Measurements from ENCODE around the gene FAM181A. TPM values are rescaled to one million over a fixed set of nuclear protein-coding genes. Genes with fewer than 3 reads are reported as not detected.

The FAM181A gene
- total and polyA plus RNA-seq, 7 donors = not detected

DNA sequence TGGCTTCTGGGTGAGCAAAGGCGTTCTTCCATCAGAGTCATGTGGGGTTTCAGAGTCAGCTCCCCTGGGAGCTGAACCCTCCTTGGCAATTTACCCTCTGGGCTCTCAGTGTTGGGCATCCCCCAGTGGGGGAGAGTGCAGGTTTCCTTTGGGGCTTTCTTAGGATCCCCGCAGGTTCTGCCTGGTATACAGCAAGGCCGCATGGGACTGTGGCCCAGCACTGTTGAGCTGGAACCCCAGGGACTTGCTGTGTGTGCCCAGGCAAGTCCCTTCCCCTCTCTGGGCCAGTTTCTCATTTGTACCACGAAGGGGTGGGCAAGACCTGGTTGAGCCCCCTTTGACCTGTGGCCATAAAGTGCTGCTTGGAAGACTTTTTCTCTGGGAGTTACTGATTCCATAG, 5.5 kb downstream of the FAM181A start:
- Histone ChIP-seq H3K27ac (peak overlapping the region in 3 of 4 donors; percentile 6 to 67 (median 18)), H3K27me3 (no peaks in the 10 kb centered on the region), H3K4me1 (peaks cover 0 to 37% (median 14%) of the 10 kb centered on the region in 4 donors), H3K36me3 (peaks cover 30 to 81% (median 38%) of the 10 kb centered on the region in 4 donors), H3K9me3 (no peaks in the 10 kb centered on the region), H3K4me3 (no peak overlapping the region)
- WGBS, 2 donors = 83 to 85% methylated on average over 4 of the region's 4 CpGs
- no peak for DNase-seq
- intact Hi-C loops (cut with DNase I) = loop anchor here (5.0 kb wide), 1 partner anchor 245 kb away; no protein-coding TSS in a partner anchor
- TF ChIP-seq, protein P1, sequence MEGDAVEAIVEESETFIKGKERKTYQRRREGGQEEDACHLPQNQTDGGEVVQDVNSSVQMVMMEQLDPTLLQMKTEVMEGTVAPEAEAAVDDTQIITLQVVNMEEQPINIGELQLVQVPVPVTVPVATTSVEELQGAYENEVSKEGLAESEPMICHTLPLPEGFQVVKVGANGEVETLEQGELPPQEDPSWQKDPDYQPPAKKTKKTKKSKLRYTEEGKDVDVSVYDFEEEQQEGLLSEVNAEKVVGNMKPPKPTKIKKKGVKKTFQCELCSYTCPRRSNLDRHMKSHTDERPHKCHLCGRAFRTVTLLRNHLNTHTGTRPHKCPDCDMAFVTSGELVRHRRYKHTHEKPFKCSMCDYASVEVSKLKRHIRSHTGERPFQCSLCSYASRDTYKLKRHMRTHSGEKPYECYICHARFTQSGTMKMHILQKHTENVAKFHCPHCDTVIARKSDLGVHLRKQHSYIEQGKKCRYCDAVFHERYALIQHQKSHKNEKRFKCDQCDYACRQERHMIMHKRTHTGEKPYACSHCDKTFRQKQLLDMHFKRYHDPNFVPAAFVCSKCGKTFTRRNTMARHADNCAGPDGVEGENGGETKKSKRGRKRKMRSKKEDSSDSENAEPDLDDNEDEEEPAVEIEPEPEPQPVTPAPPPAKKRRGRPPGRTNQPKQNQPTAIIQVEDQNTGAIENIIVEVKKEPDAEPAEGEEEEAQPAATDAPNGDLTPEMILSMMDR (IDR thresholded peaks at IDR 0.05) = no peak
- TF ChIP-seq EP300 (IDR thresholded peaks at IDR 0.05) = no peak
- no peak for TF ChIP-seq POLR2A (IDR thresholded peaks at IDR 0.05)
- TF ChIP-seq POLR2AphosphoS5 (IDR thresholded peaks at IDR 0.05) = no peak

DNA sequence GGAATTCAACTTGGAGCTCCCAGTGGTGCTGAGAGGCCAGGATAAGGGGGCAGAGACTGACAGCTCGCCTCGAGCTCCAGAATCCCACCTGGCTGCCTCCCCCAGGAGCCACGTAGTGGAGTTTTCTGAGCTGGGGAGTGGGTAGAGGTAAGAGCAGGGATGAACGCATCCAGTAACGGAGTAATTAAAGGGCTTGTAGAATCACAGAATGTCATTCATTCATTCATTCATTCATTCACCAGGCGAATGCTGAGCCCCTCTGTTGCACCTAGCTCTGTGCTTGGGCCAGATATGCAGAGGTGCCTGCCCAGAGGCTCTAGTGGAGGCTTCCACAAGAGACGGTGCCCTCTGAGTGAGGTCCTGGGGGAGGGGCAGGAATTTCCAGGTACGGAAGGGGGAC, 8.1 kb downstream of the FAM181A start:
- TF ChIP-seq, protein P1 (IDR thresholded peaks at IDR 0.05) = no peak
- TF ChIP-seq POLR2AphosphoS5 (IDR thresholded peaks at IDR 0.05) = no peak
- no peaks in the 10 kb centered on the region for H3K9me3 ChIP-seq
- intact Hi-C loops (cut with DNase I) = no loop called here
- peaks cover 0 to 39% (median 31%) of the 10 kb centered on the region in 4 donors for H3K4me1 ChIP-seq
- peak overlapping the region in 3 of 4 donors; percentile 37 to 67 (median 54) for H3K27ac ChIP-seq
- DNase-seq = no peak
- no peaks in the 10 kb centered on the region for H3K27me3 ChIP-seq
- H3K4me3 ChIP-seq = no peak overlapping the region
- WGBS, 2 donors = 60 to 83% methylated on average over 8 of the region's 8 CpGs
- peaks cover 33 to 94% (median 51%) of the 10 kb centered on the region in 4 donors for H3K36me3 ChIP-seq

DNA sequence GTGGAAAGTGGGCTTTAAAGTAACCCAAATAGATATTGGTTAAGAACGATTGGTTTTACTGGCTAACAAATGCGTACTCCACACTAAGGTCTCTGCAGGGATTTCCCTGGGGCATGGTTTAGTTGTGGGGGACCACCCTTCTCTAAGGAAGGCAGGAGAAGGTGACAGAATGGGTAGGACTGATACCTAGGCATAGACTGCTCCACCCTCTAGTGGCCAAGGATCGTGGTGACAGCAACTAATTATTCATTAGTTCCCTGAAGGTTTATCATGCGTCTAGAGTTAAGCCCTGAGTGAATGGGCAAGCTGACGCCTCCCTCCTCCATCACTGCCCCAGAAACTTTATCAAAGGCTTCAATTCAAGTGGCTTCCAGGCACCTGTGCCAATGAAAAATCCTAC, 9.1 kb downstream of the FAM181A start:
- H3K36me3 ChIP-seq = peaks cover 31 to 94% (median 56%) of the 10 kb centered on the region in 4 donors
- 31 to 41% methylated on average over 5 of the region's 5 CpGs for WGBS, 2 donors
- intact Hi-C loops (cut with DNase I) = no loop called here

DNA sequence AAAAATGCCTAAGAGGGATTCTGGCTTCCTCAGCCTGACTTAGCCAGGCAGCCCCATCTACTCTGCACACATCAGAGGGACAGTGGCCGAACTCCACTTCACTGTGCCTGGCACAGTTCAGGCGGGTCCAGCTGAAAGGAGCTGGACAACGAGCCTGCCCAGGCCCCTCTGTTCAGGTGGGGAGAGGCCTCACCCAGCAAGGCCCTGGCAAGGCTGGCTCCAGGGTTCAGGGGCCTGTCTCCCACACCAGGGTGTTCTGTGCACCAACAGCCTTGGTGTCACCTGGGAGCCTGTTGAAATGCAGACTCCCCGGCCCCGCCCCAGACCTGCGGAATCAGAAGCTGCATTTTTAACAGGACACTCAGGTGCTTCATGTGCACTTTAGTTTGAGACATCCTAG, 9.8 kb downstream of the FAM181A start:
- no peaks in the 10 kb centered on the region for H3K9me3 ChIP-seq
- intact Hi-C loops (cut with DNase I) = no loop called here
- peaks cover 30 to 94% (median 57%) of the 10 kb centered on the region in 4 donors for H3K36me3 ChIP-seq
- H3K4me1 ChIP-seq = peaks cover 0 to 54% (median 40%) of the 10 kb centered on the region in 4 donors
- TF ChIP-seq POLR2AphosphoS5 (IDR thresholded peaks at IDR 0.05) (no peak), POLR2A (IDR thresholded peaks at IDR 0.05) (no peak), EP300 (IDR thresholded peaks at IDR 0.05) (no peak)
- TF ChIP-seq, protein P1 (IDR thresholded peaks at IDR 0.05) = no peak
- H3K27ac ChIP-seq = peak overlapping the region; percentile 12 to 67 (median 46)
- WGBS, 2 donors = 87 to 91% methylated on average over 6 of the region's 6 CpGs
- no peak overlapping the region for H3K4me3 ChIP-seq
- no peaks in the 10 kb centered on the region for H3K27me3 ChIP-seq
- no peak for DNase-seq

More for the DNA sequence above, 9.1 kb downstream of the FAM181A start:
- no peak for TF ChIP-seq EP300 (IDR thresholded peaks at IDR 0.05)
- TF ChIP-seq, protein P1 (IDR thresholded peaks at IDR 0.05) = peak in 1 of 4 experiments; percentile 22
- TF ChIP-seq POLR2AphosphoS5 (IDR thresholded peaks at IDR 0.05) = no peak
- TF ChIP-seq POLR2A (IDR thresholded peaks at IDR 0.05) = no peak
- H3K27ac ChIP-seq = peak overlapping the region in 3 of 4 donors; percentile 38 to 67 (median 54)
- peaks cover 0 to 47% (median 39%) of the 10 kb centered on the region in 4 donors for H3K4me1 ChIP-seq
- DNase-seq = no peak
- H3K4me3 ChIP-seq = no peak overlapping the region
- no peaks in the 10 kb centered on the region for H3K9me3 ChIP-seq
- no peaks in the 10 kb centered on the region for H3K27me3 ChIP-seq

DNA sequence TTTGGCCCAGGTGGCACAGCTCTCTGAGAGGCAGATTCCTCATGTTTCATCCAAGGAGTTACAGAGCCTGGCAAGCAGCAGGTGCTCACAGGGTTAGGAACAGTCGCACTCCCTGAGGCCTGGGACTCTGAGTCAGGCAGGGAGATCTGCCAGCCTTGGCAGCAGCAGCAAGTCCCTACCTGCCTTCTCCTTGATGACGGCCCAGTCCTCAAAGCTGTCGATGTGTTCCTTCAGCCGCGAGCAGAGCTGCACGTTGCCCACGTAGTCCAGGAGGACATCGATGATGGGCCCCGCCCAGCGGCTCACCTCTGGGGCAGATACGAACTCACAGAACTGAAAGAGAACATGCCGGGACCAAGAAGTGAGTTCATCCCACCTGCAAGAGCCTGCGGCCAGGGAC, 10.4 kb downstream of the FAM181A start:
- Histone ChIP-seq H3K36me3 (peaks cover 32 to 94% (median 59%) of the 10 kb centered on the region in 4 donors), H3K9me3 (no peaks in the 10 kb centered on the region), H3K27me3 (no peaks in the 10 kb centered on the region), H3K27ac (peak overlapping the region; percentile 12 to 67 (median 46)), H3K4me3 (no peak overlapping the region), H3K4me1 (peaks cover 0 to 59% (median 40%) of the 10 kb centered on the region in 4 donors)
- TF ChIP-seq POLR2A (IDR thresholded peaks at IDR 0.05) (no peak), EP300 (IDR thresholded peaks at IDR 0.05) (no peak), POLR2AphosphoS5 (IDR thresholded peaks at IDR 0.05) (no peak)
- TF ChIP-seq, protein P1 (IDR thresholded peaks at IDR 0.05) = no peak
- 70 to 88% methylated on average over 13 of the region's 13 CpGs for WGBS, 2 donors
- intact Hi-C loops (cut with DNase I) = no loop called here
- no peak for DNase-seq

All from sigmoid colon (tissue), 7 donors.